Activated T-helper 17 cell treated with anti-CD3 and anti-CD28 coated beads, Interleukin-2, amount 50 U/mL, for 72 hours (primary cell): ENCODE results near the gene PRKD1. TPM values are rescaled to one million over a fixed set of nuclear protein-coding genes. Genes with fewer than 3 reads are reported as not detected.

ENCODE experiments used
- ATAC-seq: fragments of 150-1000 bp; cut with Tn5 transposase; replicated peaks from 2 replicates; pipeline ENCODE4 v1.10.0; 2021; ENCODE audit warnings: mild to moderate bottlenecking, moderate library complexity
- H3K27ac Mint-ChIP-seq: one replicate; pipeline ENCODE4 v1.8.0; 2022; ENCODE audit warnings: mixed read lengths
- H3K27me3 Mint-ChIP-seq: one replicate; pipeline ENCODE4 v1.8.0; 2022; ENCODE audit warnings: mixed read lengths
- H3K36me3 Mint-ChIP-seq: one replicate; pipeline ENCODE4 v1.8.0; 2022; ENCODE audit warnings: low read depth, mild to moderate bottlenecking, mixed read lengths
- H3K4me1 Mint-ChIP-seq: one replicate; pipeline ENCODE4 v1.8.0; 2022; ENCODE audit warnings: mixed read lengths
- H3K4me3 Mint-ChIP-seq: one replicate; pipeline ENCODE4 v1.8.0; 2022; ENCODE audit warnings: mild to moderate bottlenecking, mixed read lengths
- H3K9me3 Mint-ChIP-seq: one replicate; pipeline ENCODE4 v1.8.0; 2022; ENCODE audit warnings: mixed read lengths
- total RNA-seq, 2 donors: library from RNA; stranded (reverse); gene quantifications; one replicate each; pipeline ENCODE4 v1.2.3, GENCODE V29; 2022

Gene PRKD1
- total RNA-seq, 2 donors from 2014 or later, result not detected

GRCh38 chr14:29836395-29836794 is 91.3 kb downstream of the PRKD1 start:
- Mint-ChIP-seq H3K27ac (no peak overlapping the region), H3K9me3 (peaks cover 17% of the 10 kb centered on the region), H3K4me1 (no peaks in the 10 kb centered on the region), H3K27me3 (no peaks in the 10 kb centered on the region), H3K4me3 (no peak overlapping the region), H3K36me3 (no peaks in the 10 kb centered on the region)
- no peak for ATAC-seq

DNA sequence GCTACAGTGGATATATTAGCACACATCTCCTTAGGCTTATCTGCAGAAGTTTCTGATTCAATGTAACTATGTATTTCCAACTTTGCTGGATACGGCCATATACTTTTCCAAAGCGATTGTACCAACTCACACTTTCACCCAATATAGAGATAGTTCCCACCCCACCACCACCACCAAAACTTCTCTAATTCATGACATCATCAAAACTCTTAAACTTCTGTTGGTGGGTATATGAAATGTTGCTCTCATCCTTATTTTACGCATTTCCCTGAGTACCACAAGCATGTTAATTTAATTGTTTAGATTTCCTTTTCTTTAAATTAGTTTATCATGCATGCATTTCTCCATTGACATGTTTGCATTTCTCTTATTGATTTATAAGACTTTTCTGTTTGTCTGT is 95.6 kb downstream of the PRKD1 start:
- no peaks in the 10 kb centered on the region for H3K36me3 Mint-ChIP-seq
- no peak overlapping the region for H3K4me3 Mint-ChIP-seq
- no peaks in the 10 kb centered on the region for H3K4me1 Mint-ChIP-seq
- no peak overlapping the region for H3K27ac Mint-ChIP-seq
- peaks cover 14% of the 10 kb centered on the region for H3K9me3 Mint-ChIP-seq
- no peaks in the 10 kb centered on the region for H3K27me3 Mint-ChIP-seq
- ATAC-seq, result no peak

DNA sequence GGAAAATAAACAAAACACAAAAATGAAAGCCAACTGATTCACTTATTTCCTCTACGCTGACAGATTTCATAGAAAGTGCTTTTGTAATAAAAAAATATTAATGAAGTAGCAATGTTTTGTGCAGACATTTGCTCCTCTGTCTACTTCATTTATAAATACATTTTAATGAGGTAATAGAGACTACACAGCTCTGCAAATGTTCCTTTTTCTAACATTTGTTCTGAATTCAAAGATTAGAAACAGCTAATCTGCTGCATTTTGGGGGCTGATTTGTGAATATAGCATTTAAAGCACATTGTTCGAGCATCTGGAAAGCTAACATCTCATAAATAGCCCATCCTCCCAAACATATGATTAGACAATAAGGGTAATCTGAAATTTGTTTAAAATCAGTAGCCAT is 97.8 kb downstream of the PRKD1 start:
- H3K4me1 Mint-ChIP-seq, result no peaks in the 10 kb centered on the region
- H3K4me3 Mint-ChIP-seq, result no peak overlapping the region
- no peaks in the 10 kb centered on the region for H3K27me3 Mint-ChIP-seq
- no peak overlapping the region for H3K27ac Mint-ChIP-seq
- H3K36me3 Mint-ChIP-seq, result no peaks in the 10 kb centered on the region
- ATAC-seq, result no peak
- H3K9me3 Mint-ChIP-seq, result peaks cover 13% of the 10 kb centered on the region

DNA sequence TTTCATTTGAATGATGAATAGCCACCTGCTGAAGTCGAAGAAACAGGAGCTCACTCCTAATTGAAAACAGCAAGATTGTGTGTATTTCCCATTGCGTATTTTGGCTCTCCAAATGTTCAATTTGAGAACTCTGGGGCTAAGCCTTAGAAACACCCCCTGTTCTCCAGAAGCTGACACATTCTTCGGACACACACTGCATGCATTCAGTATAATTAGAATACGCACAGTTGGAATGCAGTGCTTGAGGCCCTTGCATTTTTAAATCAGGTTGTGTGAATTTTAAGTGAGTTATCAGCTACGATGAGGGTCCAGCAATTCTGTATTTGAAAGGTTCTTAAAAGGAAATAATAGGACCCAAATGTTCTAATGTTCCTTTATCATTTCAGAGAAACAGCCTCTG is 103.8 kb downstream of the PRKD1 start:
- ATAC-seq, result no peak
- Mint-ChIP-seq H3K27me3 (no peaks in the 10 kb centered on the region), H3K4me1 (no peaks in the 10 kb centered on the region), H3K4me3 (no peak overlapping the region), H3K9me3 (peaks cover 16% of the 10 kb centered on the region), H3K27ac (no peak overlapping the region), H3K36me3 (no peaks in the 10 kb centered on the region)

- no peak overlapping the region for H3K27ac Mint-ChIP-seq
- H3K4me1 Mint-ChIP-seq, result no peaks in the 10 kb centered on the region
- H3K36me3 Mint-ChIP-seq, result no peaks in the 10 kb centered on the region
- H3K4me3 Mint-ChIP-seq, result no peak overlapping the region
- no peak for ATAC-seq
- peaks cover 10% of the 10 kb centered on the region for H3K9me3 Mint-ChIP-seq
- H3K27me3 Mint-ChIP-seq, result no peaks in the 10 kb centered on the region
These were observed 105.3 kb downstream of the PRKD1 start for GRCh38 chr14:29822430-29822709.

- Mint-ChIP-seq H3K4me1 (no peaks in the 10 kb centered on the region), H3K9me3 (peaks cover 10% of the 10 kb centered on the region), H3K27me3 (no peaks in the 10 kb centered on the region), H3K27ac (no peak overlapping the region), H3K4me3 (no peak overlapping the region), H3K36me3 (no peaks in the 10 kb centered on the region)
- ATAC-seq, result no peak
These were observed 105.8 kb downstream of the PRKD1 start for GRCh38 chr14:29821661-29822429.

DNA sequence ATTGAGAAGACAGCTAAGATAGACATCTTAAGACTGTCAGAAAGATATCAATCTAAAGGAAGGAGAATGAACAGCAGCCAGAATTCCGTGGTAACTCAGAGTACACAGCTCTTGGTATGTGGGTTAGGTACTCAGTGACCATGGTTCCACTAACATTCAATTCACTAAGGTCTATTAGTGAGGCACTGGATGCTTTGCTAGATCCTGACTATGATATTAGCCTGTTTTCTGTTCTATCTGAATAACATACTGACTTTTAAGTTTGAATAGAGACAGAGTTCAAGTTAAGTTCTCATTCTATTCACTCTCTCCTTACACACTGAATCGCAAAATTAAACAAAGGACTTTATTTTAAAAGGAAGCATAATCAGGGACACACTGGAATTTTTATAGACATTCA is 106.4 kb downstream of the PRKD1 start:
- no peaks in the 10 kb centered on the region for H3K4me1 Mint-ChIP-seq

DNA sequence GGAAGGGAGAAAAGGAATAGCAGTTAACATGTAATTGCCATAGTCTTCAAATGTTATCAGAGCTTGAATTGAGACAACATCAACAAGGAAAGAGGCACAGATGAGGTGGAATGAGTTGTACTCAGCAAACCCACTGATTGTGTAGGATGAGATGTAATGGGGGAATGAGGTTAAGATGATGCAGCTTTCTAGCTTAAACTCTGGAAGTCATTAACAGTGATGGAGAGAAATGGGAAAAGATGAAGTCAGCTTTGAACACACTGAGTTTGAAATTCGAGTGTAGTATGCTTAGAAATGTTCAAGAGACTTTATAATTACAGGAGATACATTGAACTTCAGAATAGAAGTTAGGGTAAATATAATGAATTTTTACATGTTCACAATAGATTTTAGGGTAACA is 106.9 kb downstream of the PRKD1 start:
- ATAC-seq, result no peak
- H3K36me3 Mint-ChIP-seq, result no peaks in the 10 kb centered on the region
- no peaks in the 10 kb centered on the region for H3K27me3 Mint-ChIP-seq
- H3K27ac Mint-ChIP-seq, result no peak overlapping the region
- H3K4me3 Mint-ChIP-seq, result no peak overlapping the region
- H3K9me3 Mint-ChIP-seq, result peaks cover 10% of the 10 kb centered on the region
- H3K4me1 Mint-ChIP-seq, result no peaks in the 10 kb centered on the region

More for the DNA sequence above, 106.4 kb downstream of the PRKD1 start:
- no peak for ATAC-seq
- Mint-ChIP-seq H3K36me3 (no peaks in the 10 kb centered on the region), H3K27me3 (no peaks in the 10 kb centered on the region), H3K27ac (no peak overlapping the region), H3K9me3 (peaks cover 10% of the 10 kb centered on the region), H3K4me3 (no peak overlapping the region)

DNA sequence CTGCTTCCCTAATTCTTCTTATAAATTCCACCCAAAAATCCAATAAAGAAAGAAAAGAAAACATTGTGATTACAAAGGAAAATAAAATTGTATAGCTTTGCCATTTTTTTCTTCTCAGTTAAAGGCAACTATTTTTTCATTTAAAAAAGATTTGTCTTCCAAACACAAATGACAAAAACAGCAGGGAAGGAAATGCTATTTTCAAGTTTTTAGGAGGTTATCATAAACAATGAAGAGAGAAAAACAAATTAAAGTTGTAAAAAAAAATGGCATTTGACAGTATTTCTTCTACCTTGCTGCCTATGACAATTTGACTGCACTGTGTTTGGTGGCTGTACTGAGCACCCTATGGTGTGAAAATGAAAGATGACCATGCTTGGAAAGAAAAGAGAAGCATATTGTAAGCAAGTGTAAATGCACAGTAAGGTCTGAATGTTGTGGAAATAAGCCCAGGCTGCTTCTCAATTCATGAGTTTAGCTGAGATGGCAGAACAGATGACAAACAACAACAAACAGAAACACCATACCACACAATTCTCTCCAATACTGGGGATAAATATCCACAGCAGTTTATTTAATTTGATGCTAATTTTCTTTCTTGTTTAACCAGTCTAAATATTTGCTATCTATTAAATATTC is 109.8 kb downstream of the PRKD1 start:
- H3K4me1 Mint-ChIP-seq, result no peaks in the 10 kb centered on the region
- no peaks in the 10 kb centered on the region for H3K36me3 Mint-ChIP-seq
- H3K27ac Mint-ChIP-seq, result no peak overlapping the region
- H3K4me3 Mint-ChIP-seq, result no peak overlapping the region
- no peaks in the 10 kb centered on the region for H3K27me3 Mint-ChIP-seq
- H3K9me3 Mint-ChIP-seq, result peaks cover 6% of the 10 kb centered on the region
- ATAC-seq, result no peak

GRCh38 chr14:29815016-29815674 is 112.5 kb downstream of the PRKD1 start:
- Mint-ChIP-seq H3K36me3 (no peaks in the 10 kb centered on the region), H3K9me3 (peaks cover 8% of the 10 kb centered on the region), H3K27me3 (no peaks in the 10 kb centered on the region), H3K4me1 (no peaks in the 10 kb centered on the region), H3K4me3 (no peak overlapping the region), H3K27ac (no peak overlapping the region)
- ATAC-seq, result no peak

DNA sequence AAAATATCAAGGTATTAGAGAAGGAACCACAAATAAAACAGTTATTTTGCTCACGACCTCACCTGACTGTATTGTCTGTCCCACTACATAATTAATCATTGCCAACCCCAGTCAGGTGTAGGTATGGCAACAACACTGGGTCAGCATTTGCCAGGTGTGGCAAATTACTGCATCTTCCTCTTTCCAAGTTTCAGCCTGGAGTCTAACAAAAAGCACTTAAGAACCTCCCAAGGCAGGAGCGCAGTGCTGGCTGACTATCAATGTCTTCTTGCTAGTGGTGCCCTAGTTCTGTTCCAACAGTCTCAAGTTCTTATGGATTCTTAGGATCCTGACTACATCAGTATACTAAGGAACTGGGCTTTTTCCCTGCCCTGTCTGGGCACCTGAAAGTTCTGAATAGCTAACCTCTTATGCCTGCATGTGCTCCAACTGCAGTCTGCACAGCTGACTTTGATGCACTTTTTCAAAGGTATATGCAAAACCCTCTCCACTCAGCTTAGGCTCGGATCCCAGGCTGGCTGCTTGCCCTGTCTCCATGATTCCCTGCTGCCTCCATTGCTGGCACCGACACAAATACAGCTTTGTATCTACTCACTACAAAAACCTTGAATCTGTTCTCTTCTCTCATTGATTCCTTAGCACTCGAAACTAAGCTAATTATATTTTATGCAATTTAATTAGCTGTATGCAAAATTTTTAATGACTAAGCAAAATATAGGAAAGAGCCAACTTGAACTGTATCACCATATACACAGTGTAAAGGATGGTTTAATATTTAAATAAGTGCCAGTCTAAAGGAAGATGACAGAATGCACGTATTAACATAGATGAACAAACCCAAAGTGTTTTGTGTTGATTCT is 113.3 kb downstream of the PRKD1 start:
- Mint-ChIP-seq H3K4me1 (no peaks in the 10 kb centered on the region), H3K27me3 (no peaks in the 10 kb centered on the region), H3K27ac (no peak overlapping the region), H3K36me3 (no peaks in the 10 kb centered on the region), H3K4me3 (no peak overlapping the region), H3K9me3 (peaks cover 8% of the 10 kb centered on the region)
- ATAC-seq, result no peak

DNA sequence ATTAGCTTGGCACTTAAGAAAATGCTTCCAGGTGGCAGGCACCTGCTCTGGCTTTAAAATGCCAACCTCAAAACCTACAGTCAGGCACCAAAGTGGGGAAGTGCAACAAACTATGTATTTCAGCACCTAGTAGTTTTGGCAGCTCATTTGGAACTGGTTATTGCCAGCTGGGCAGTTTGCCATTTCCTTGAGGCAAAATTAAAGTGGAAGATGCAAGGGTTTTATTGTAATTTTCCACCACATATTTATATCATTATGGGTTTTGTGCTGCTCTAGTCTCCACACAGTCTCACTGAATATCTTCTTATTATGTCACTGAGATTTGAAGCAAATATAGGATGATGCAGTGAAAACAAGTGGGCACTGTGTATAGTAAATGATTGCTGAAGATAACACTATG is 117.0 kb downstream of the PRKD1 start:
- Mint-ChIP-seq H3K4me3 (no peak overlapping the region), H3K4me1 (no peaks in the 10 kb centered on the region), H3K9me3 (peaks cover 8% of the 10 kb centered on the region), H3K27me3 (no peaks in the 10 kb centered on the region), H3K27ac (no peak overlapping the region), H3K36me3 (no peaks in the 10 kb centered on the region)
- no peak for ATAC-seq

- Mint-ChIP-seq H3K4me1 (no peaks in the 10 kb centered on the region), H3K9me3 (peaks cover 8% of the 10 kb centered on the region), H3K27me3 (no peaks in the 10 kb centered on the region), H3K27ac (no peak overlapping the region), H3K4me3 (no peak overlapping the region), H3K36me3 (no peaks in the 10 kb centered on the region)
- ATAC-seq, result no peak
These were observed 117.6 kb downstream of the PRKD1 start for GRCh38 chr14:29810064-29810463.

DNA sequence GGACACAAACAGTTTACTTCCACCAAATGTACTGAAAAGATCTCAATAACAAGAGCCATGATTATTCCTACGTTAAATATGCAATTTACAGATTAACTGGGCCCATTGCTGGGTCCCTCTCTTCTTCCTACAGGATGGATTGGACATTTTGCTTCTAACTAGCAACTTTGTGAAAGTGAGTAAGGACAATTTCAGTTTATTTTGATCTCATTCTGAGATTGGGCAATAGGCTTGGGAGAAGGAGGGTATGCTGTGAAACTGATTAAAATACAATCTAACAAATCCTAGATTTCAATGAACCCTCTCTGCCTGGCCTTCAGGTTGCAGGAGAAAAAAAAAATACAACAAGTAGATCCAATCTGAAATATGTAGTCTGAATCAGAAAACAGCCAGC is 121.5 kb downstream of the PRKD1 start:
- no peak overlapping the region for H3K27ac Mint-ChIP-seq
- ATAC-seq, result no peak
- no peaks in the 10 kb centered on the region for H3K27me3 Mint-ChIP-seq
- H3K4me3 Mint-ChIP-seq, result no peak overlapping the region
- H3K4me1 Mint-ChIP-seq, result no peaks in the 10 kb centered on the region
- H3K36me3 Mint-ChIP-seq, result no peaks in the 10 kb centered on the region
- H3K9me3 Mint-ChIP-seq, result peaks cover 1% of the 10 kb centered on the region
